Natural killer cell (primary cell): ENCODE data around the gene TBC1D10A. TPM values are rescaled to one million over a fixed set of nuclear protein-coding genes. Genes with fewer than 3 reads are reported as not detected.
A peak's percentile ranks its signal among the peaks of the same experiment; 100 is the strongest.

Experiments
- ATAC-seq, 3 donors: fragments of 150-1000 bp in 2 of 3; fragments of 200-7000 bp in 1 of 3; cut with Tn5 transposase; 1 replicate in 1 of 3; 2 replicates in 2 of 3; pipeline ENCODE4 v1.10.0; 2021; ENCODE audit warnings: mild to moderate bottlenecking in 2 of 3, moderate library complexity in 2 of 3
- DNase-seq, 2 donors: peaks; one replicate each; pipeline versions ENCODE4 v3.0.0 to v3.0.0-alpha.2; 2013 to 2021; ENCODE audit warnings: mixed read lengths in 1 of 2
- H3K27ac ChIP-seq: one replicate; pipeline ENCODE4 v1.5.1; 2013; ENCODE audit warnings: mild to moderate bottlenecking, low read length
- H3K27me3 ChIP-seq: one replicate; pipeline ENCODE4 v1.6.1; 2013; ENCODE audit warnings: low read length; ENCODE audit not compliant: control insufficient read depth, insufficient read depth
- H3K36me3 ChIP-seq: one replicate; pipeline ENCODE4 v1.6.1; 2013; ENCODE audit warnings: low read length; ENCODE audit not compliant: control insufficient read depth, insufficient read depth
- H3K4me1 ChIP-seq: one replicate; pipeline ENCODE4 v1.6.1; 2013; ENCODE audit warnings: low read length; ENCODE audit not compliant: control insufficient read depth, insufficient read depth
- H3K4me3 ChIP-seq: one replicate; pipeline ENCODE4 v1.5.1; 2013; ENCODE audit warnings: low read length
- H3K9me3 ChIP-seq: one replicate; pipeline ENCODE4 v1.6.1; 2013; ENCODE audit warnings: low read length; ENCODE audit not compliant: control insufficient read depth, insufficient read depth
- H3K27ac Mint-ChIP-seq, 2 donors: one replicate each; pipeline ENCODE4 v1.8.0; 2022; ENCODE audit warnings: mild to moderate bottlenecking in 2 of 2, mixed read lengths in 2 of 2, moderate library complexity in 1 of 2
- H3K27me3 Mint-ChIP-seq, 2 donors: one replicate each; pipeline ENCODE4 v1.8.0; 2022; ENCODE audit warnings: low read depth in 2 of 2, mixed read lengths in 2 of 2
- H3K36me3 Mint-ChIP-seq: one replicate; pipeline ENCODE4 v1.8.0; 2022; ENCODE audit warnings: mixed read lengths
- H3K4me1 Mint-ChIP-seq, 2 donors: one replicate each; pipeline ENCODE4 v1.8.0; 2022; ENCODE audit warnings: mixed read lengths in 2 of 2
- H3K4me3 Mint-ChIP-seq: one replicate; pipeline ENCODE4 v1.8.0; 2022; ENCODE audit warnings: mild to moderate bottlenecking, moderate library complexity, mixed read lengths
- H3K9me3 Mint-ChIP-seq, 2 donors: one replicate each; pipeline ENCODE4 v1.8.0; 2022; ENCODE audit warnings: mixed read lengths in 2 of 2
- WGBS: methylation state at CpG from one replicate; pipeline ENCODE4 v1.1.7; 2013; ENCODE audit warnings: missing lambda C conversion rate; ENCODE audit not compliant: insufficient coverage; 5-methylcytosine and 5-hydroxymethylcytosine counted together
- intact Hi-C: fragments of 100-400 bp; cut with micrococcal nuclease; formaldehyde crosslinking; loops from one replicate; pipeline ENCODE4 v1.14.2; 2022
- total RNA-seq, 4 donors: library from RNA; stranded (reverse); fragments of 120-200 nt in 1 of 4; gene quantifications; one replicate each; pipeline versions ENCODE4 v1.2.3 to v1.2.4, GENCODE V29; 2013 to 2022
- TF ChIP-seq, protein P1 (sequence below): fragments of 200-600 bp; IDR thresholded peaks from one replicate; pipeline ENCODE4 v1.8.0; 2022; ENCODE audit warnings: antibody characterized with exemption

Gene TBC1D10A
- total RNA-seq, 3 donors from 2014 or later (not counting 1 experiment from before 2014, with no cell fraction given), result 38.9 to 48.0 (median 47.9) TPM

GRCh38 chr22:30293026-30293425 lies 33.7 kb downstream of the TBC1D10A start:
- Mint-ChIP-seq H3K4me3 (no peak overlapping the region), H3K4me1 (peaks cover 14 to 28% of the 10 kb centered on the region in 2 donors), H3K9me3 (no peaks in the 10 kb centered on the region), H3K27me3 (no peaks in the 10 kb centered on the region), H3K36me3 (no peaks in the 10 kb centered on the region), H3K27ac (no peak overlapping the region)
- intact Hi-C loops, result no loop called here
- Histone ChIP-seq H3K27ac (no peak overlapping the region), H3K27me3 (no peaks in the 10 kb centered on the region), H3K4me1 (peaks cover 28% of the 10 kb centered on the region), H3K4me3 (no peak overlapping the region), H3K36me3 (peaks cover 56% of the 10 kb centered on the region), H3K9me3 (no peaks in the 10 kb centered on the region)
- TF ChIP-seq, protein P1, sequence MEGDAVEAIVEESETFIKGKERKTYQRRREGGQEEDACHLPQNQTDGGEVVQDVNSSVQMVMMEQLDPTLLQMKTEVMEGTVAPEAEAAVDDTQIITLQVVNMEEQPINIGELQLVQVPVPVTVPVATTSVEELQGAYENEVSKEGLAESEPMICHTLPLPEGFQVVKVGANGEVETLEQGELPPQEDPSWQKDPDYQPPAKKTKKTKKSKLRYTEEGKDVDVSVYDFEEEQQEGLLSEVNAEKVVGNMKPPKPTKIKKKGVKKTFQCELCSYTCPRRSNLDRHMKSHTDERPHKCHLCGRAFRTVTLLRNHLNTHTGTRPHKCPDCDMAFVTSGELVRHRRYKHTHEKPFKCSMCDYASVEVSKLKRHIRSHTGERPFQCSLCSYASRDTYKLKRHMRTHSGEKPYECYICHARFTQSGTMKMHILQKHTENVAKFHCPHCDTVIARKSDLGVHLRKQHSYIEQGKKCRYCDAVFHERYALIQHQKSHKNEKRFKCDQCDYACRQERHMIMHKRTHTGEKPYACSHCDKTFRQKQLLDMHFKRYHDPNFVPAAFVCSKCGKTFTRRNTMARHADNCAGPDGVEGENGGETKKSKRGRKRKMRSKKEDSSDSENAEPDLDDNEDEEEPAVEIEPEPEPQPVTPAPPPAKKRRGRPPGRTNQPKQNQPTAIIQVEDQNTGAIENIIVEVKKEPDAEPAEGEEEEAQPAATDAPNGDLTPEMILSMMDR, result no peak
- ATAC-seq (no peak), DNase-seq (no peak)
- WGBS, result 97% methylated on average over 7 of the region's 7 CpGs

DNA sequence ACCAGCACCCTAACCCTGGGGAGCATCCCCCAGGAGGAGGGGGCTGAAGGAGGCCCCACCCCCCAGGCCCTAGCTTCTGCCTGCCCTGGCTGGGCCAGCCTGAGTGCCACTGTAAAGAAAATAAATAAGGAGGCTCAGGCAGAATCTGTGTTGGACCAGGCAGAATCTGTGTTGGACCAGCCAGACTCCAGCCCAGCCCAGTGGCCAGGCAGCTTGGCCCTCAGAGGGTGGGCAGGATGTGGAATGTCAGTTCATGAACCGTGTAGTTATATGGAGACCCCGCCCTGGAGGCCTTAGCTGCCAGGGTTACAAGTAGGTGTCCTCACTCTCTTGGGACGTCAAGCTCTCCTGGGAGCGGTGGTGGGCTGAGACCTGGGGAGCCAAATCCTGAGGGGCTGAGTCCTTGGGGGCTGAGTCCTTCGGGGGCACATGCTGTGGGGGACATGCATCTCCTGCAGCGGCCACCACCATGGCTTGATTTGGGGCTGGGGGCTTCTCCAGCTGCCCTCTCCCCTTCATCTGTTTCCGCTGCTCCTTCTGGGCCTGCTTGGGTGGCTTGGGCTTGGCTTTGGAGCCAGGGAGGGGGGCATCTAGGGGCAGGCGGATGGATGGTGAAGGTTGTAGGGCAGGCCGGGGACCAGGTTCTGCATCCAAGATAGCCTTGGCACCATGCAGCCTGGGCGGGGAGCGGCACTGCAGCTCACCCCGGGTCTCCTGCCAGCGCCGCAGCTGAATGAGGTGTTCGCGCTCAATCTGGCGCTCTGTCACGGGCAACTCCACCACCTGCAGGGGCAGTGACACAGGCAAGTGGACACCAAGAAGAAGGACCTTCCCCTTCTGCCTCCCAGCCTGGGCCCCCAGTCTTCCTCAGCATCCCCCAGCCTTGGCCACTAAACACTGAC lies 34.4 kb downstream of the TBC1D10A start:
- H3K27me3 ChIP-seq, result no peaks in the 10 kb centered on the region
- ATAC-seq (no peak), DNase-seq (no peak)
- H3K9me3 ChIP-seq, result no peaks in the 10 kb centered on the region
- H3K9me3 Mint-ChIP-seq, result no peaks in the 10 kb centered on the region
- 91% methylated on average over 18 of the region's 18 CpGs for WGBS
- H3K4me3 ChIP-seq, result no peak overlapping the region
- TF ChIP-seq, protein P1, result no peak
- peaks cover 19 to 34% of the 10 kb centered on the region in 2 donors for H3K4me1 Mint-ChIP-seq
- intact Hi-C loops, result no loop called here
- H3K27me3 Mint-ChIP-seq, result no peaks in the 10 kb centered on the region
- H3K36me3 Mint-ChIP-seq, result no peaks in the 10 kb centered on the region
- peaks cover 50% of the 10 kb centered on the region for H3K36me3 ChIP-seq
- H3K27ac Mint-ChIP-seq, result peak overlapping the region in 1 of 2 donors; percentile 68
- H3K4me1 ChIP-seq, result peaks cover 34% of the 10 kb centered on the region
- H3K27ac ChIP-seq, result no peak overlapping the region
- no peak overlapping the region for H3K4me3 Mint-ChIP-seq

GRCh38 chr22:30291058-30291892 lies 35.5 kb downstream of the TBC1D10A start:
- no peak overlapping the region for H3K4me3 Mint-ChIP-seq
- WGBS, result 94% methylated on average over 13 of the region's 13 CpGs
- H3K27ac Mint-ChIP-seq, result peak overlapping the region; percentile 68 to 86
- Histone ChIP-seq H3K4me3 (no peak overlapping the region), H3K27ac (no peak overlapping the region), H3K27me3 (no peaks in the 10 kb centered on the region), H3K4me1 (peaks cover 41% of the 10 kb centered on the region), H3K36me3 (peaks cover 40% of the 10 kb centered on the region), H3K9me3 (no peaks in the 10 kb centered on the region)
- H3K9me3 Mint-ChIP-seq, result no peaks in the 10 kb centered on the region
- H3K27me3 Mint-ChIP-seq, result no peaks in the 10 kb centered on the region
- ATAC-seq (no peak), DNase-seq (no peak)
- intact Hi-C loops, result no loop called here
- TF ChIP-seq, protein P1, result no peak
- peaks cover 19 to 39% of the 10 kb centered on the region in 2 donors for H3K4me1 Mint-ChIP-seq
- no peaks in the 10 kb centered on the region for H3K36me3 Mint-ChIP-seq
